ENCODE data around the gene STXBP3.

- TF ChIP-seq CTCF (IDR thresholded peaks at IDR 0.05) (no peak), ZFX (IDR thresholded peaks at IDR 0.05; ENCODE audit: borderline replicate concordance) (no peak)
Observed at GRCh38 chr1:108803548-108803947, 57.1 kb downstream of the STXBP3 start.
